KMS-11 (cell line): ENCODE data around the gene NADK.
"Not testable (repeated sequence)": the region's sequence is repeated elsewhere in the genome, so short reads cannot be mapped to it uniquely, and the experiment has no call there.

ENCODE experiments used
- H2AFZ ChIP-seq: fragments of 200-600 bp; sonication (generic); 2 replicates; pipeline ENCODE4 v1.6.1; 2016; ENCODE audit warnings: antibody characterized with exemption, mixed run types, low read depth
- H3K27ac ChIP-seq: fragments of 200-600 bp; sonication (generic); 2 replicates; pipeline ENCODE4 v1.6.1; 2016; ENCODE audit warnings: mild to moderate bottlenecking, mixed run types
- H3K27me3 ChIP-seq: fragments of 200-600 bp; sonication (generic); 2 replicates; pipeline ENCODE4 v1.6.1; 2017; ENCODE audit warnings: mild to moderate bottlenecking, low read depth, mixed run types, moderate library complexity; ENCODE audit not compliant: insufficient read depth
- H3K36me3 ChIP-seq: fragments of 200-600 bp; sonication (generic); 2 replicates; pipeline ENCODE4 v1.6.1; 2017; ENCODE audit warnings: mild to moderate bottlenecking, mixed run types; ENCODE audit not compliant: insufficient read depth
- H3K4me1 ChIP-seq: fragments of 200-600 bp; sonication (generic); 2 replicates; pipeline ENCODE4 v1.6.1; 2016; ENCODE audit warnings: mild to moderate bottlenecking, low read depth, mixed run types; ENCODE audit not compliant: poor library complexity, severe bottlenecking
- H3K4me2 ChIP-seq: fragments of 200-600 bp; sonication (generic); 2 replicates; pipeline ENCODE4 v1.7.0; 2016; ENCODE audit warnings: mild to moderate bottlenecking, mixed run types
- H3K4me3 ChIP-seq: fragments of 200-600 bp; sonication (generic); IDR thresholded peaks from 2 replicates; pipeline ENCODE4 v1.6.1; 2017; ENCODE audit warnings: low read depth, low read length, mixed read lengths; ENCODE audit not compliant: insufficient read depth
- H3K79me2 ChIP-seq: fragments of 200-600 bp; sonication (generic); 2 replicates; pipeline ENCODE4 v1.6.1; 2016; ENCODE audit warnings: low read depth, mixed run types; ENCODE audit not compliant: insufficient read depth
- H3K9ac ChIP-seq: fragments of 200-600 bp; sonication (generic); 2 replicates; pipeline ENCODE4 v1.6.1; 2016; ENCODE audit warnings: mild to moderate bottlenecking, mixed run types
- H4K20me1 ChIP-seq: fragments of 200-600 bp; sonication (generic); 2 replicates; pipeline ENCODE4 v1.6.1; 2016; ENCODE audit warnings: mild to moderate bottlenecking, mixed run types; ENCODE audit not compliant: insufficient read depth
- CTCF ChIP-seq: fragments of 200-600 bp; sonication (generic); conservative IDR thresholded peaks from 2 replicates; pipeline ENCODE4 v1.6.1; 2017; ENCODE audit warnings: low read depth, mild to moderate bottlenecking, antibody characterized with exemption, low read length, moderate library complexity, mixed read lengths

Gene NADK

GRCh38 chr1:1724035-1724864 is 54.0 kb downstream of the NADK start, which contains the start of gene CDK11A:
CDK11A (minus strand) TSS chr1:1724357; CDS start chr1:1722818, 1,539 bp downstream.
- not testable (repeated sequence) for H3K79me2 ChIP-seq, H3K36me3 ChIP-seq, H3K4me3 ChIP-seq, H3K4me1 ChIP-seq, H3K27me3 ChIP-seq, H4K20me1 ChIP-seq
- Histone ChIP-seq H3K4me2 (peak within 1 kb of the TSS; percentile 36; the same call in 1 of the 2 replicates), H2AFZ (peak within 1 kb of the TSS; percentile 42; the same call in 1 of the 2 replicates), H3K9ac (peak within 1 kb of the TSS; percentile 53; the same call in 1 of the 2 replicates), H3K27ac (peak within 1 kb of the TSS; percentile 57)
- peak; percentile 37; the same call in 1 of the 2 replicates for TF ChIP-seq CTCF

- Histone ChIP-seq H3K9ac (no peak overlapping the region), H3K36me3 (peaks cover 6% of the 10 kb centered on the region; the same call in 1 of the 2 replicates), H4K20me1 (no peaks in the 10 kb centered on the region), H2AFZ (no peak overlapping the region), H3K27ac (no peak overlapping the region), H3K4me1 (peaks cover 5% of the 10 kb centered on the region), H3K4me2 (no peak overlapping the region), H3K4me3 (no peak overlapping the region), H3K79me2 (0 out of 2 replicates have a peak, but pooled peaks cover 6% of the 10 kb centered on the region), H3K27me3 (no peaks in the 10 kb centered on the region)
- TF ChIP-seq CTCF = no peak
Measured at GRCh38 chr1:1721201-1721600, 57.1 kb downstream of the NADK start.

- not testable (repeated sequence) for H3K27ac ChIP-seq, H3K4me3 ChIP-seq, H2AFZ ChIP-seq, H3K9ac ChIP-seq, H4K20me1 ChIP-seq, H3K27me3 ChIP-seq, H3K79me2 ChIP-seq, H3K4me1 ChIP-seq, H3K4me2 ChIP-seq, H3K36me3 ChIP-seq
Measured at GRCh38 chr1:1715109-1715883, 63.0 kb downstream of the NADK start.

GRCh38 chr1:1707897-1708296 is 70.4 kb downstream of the NADK start:
- not testable (repeated sequence) for H3K36me3 ChIP-seq, H3K79me2 ChIP-seq, H3K4me1 ChIP-seq, H4K20me1 ChIP-seq, H3K27ac ChIP-seq, H3K4me2 ChIP-seq, H3K9ac ChIP-seq, H3K27me3 ChIP-seq, H3K4me3 ChIP-seq, H2AFZ ChIP-seq

- not testable (repeated sequence) for H3K4me2 ChIP-seq, H3K9ac ChIP-seq, H3K79me2 ChIP-seq, H3K27me3 ChIP-seq, H2AFZ ChIP-seq, H3K4me3 ChIP-seq, H3K4me1 ChIP-seq, H3K36me3 ChIP-seq, H3K27ac ChIP-seq, H4K20me1 ChIP-seq
Measured at GRCh38 chr1:1707241-1707640, 71.0 kb downstream of the NADK start.

GRCh38 chr1:1705623-1706022 is 72.6 kb downstream of the NADK start:
- H3K79me2 ChIP-seq, H3K27ac ChIP-seq, H3K4me3 ChIP-seq, H3K4me1 ChIP-seq, H4K20me1 ChIP-seq, H3K27me3 ChIP-seq, H3K36me3 ChIP-seq, H3K9ac ChIP-seq, H3K4me2 ChIP-seq, H2AFZ ChIP-seq: not testable (repeated sequence)

GRCh38 chr1:1704284-1704957 is 73.8 kb downstream of the NADK start:
- H3K4me2 ChIP-seq, H3K4me3 ChIP-seq, H3K27me3 ChIP-seq, H3K9ac ChIP-seq, H2AFZ ChIP-seq, H3K79me2 ChIP-seq, H3K36me3 ChIP-seq, H4K20me1 ChIP-seq, H3K4me1 ChIP-seq, H3K27ac ChIP-seq: not testable (repeated sequence)
